ENCODE data around the gene WDR38.
"Not testable (repeated sequence)": the region's sequence is repeated elsewhere in the genome, so short reads cannot be mapped to it uniquely, and the experiment has no call there.

Gene WDR38

DNA sequence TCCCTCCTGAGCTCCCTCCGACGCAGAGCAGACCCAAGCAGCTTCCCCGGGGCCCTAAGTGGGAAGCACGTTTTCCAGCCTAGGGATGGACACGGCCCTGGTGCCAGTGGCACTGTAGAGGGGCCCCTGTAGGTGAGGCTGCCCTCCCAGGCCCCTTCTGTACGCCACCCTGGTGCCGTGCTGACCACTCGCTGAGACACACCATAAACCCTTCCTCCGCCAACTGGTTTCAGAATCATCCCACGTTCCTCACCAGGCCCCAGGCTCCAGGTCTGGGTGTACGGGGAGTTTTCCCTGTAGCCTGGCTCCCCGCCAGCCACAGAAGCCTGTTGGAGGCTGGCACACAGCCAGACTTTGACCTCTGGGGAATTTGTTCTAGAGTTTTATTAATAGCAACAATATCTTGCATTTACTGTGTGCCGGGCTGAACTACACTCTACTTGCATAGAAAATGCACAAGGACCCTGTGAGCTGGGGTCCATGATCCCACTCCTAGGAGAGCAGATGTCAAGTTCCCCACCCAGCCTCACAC lies 18.2 kb upstream of the WDR38 start:
- no peak for DNase-seq

DNA sequence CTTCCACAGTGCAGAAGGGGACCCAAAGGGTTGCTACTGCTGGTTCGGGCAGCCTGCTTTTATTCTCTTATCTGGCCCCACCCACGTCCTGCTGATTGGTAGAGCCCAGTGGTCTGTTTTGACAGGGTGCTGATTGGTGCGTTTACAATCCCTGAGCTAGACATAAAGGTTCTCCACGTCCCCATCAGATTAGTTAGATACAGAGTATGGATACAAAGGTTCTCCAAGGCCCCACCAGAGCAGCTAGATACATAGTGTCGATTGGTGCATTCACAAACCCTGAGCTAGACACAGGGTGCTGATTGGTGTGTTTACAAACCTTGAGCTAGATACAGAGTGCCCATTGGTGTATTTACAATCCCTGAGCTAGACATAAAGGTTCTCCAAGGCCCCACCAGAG lies 15.1 kb upstream of the WDR38 start:
- DNase-seq, result not testable (repeated sequence)

DNA sequence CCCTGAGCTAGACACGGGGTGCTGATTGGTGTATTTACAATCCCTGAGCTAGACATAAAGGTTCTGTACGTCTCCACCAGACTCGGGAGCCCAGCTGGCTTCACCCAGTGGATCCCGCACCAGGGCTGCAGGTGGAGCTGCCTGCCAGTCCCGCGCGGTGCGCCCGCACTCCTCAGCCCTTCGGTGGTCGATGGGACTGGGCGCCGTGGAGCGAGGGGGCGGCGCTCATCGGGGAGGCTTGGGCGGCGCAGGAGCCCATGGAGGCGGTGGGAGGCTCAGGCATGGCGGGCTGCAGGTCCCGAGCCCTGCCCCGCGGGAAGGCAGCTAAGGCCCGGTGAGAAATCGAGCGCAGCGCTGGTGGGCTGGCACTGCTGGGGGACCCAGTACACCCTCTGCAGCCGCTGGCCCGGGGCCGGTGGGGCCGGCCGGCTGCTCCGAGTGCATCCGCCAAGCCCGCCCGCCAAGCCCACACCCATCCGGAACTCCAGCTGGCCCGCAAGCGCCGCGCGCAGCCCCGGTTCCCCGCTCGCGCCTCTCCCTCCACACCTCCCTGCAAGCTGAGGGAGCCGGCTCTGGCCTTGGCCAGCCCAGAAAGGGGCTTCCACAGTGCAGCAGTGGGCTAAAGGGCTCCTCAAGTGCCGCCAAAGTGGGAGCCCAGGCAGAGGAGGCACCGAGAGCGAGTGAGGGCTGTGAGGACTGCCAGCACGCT lies 14.5 kb upstream of the WDR38 start:
- not testable (repeated sequence) for DNase-seq

DNA sequence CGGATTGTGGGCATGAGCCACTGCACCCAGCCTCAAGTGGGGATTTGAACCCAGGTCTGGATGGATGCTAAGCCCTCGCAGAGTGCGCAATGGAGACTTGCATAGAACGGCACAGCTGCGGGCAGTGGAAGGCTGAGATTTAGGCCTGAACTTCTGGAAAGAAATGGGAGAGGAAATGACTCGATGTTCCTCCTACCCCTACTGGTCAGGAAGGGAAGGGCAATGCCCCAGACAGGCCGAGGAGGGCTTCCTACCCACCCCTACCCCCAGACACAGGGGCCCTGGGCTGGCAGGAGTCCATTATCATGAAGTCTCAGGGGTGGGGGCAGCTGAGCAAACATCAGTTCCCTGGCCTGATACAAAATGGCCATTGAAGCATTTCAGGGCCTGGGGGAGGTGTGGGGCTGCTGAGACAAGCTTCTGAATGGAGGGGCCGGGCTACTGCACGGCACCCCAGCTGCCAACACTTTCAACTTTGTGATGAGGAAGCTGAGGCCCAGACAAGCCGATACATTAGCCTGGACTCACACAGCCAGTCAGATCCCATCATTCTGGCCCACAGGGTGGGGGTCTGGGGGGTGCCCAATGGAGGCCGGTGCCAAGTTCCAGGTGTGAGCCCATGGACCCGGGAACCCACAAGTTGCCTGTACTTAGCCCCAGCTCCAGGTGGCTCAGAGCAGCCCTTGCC lies 13.5 kb upstream of the WDR38 start:
- no peak for DNase-seq

DNA sequence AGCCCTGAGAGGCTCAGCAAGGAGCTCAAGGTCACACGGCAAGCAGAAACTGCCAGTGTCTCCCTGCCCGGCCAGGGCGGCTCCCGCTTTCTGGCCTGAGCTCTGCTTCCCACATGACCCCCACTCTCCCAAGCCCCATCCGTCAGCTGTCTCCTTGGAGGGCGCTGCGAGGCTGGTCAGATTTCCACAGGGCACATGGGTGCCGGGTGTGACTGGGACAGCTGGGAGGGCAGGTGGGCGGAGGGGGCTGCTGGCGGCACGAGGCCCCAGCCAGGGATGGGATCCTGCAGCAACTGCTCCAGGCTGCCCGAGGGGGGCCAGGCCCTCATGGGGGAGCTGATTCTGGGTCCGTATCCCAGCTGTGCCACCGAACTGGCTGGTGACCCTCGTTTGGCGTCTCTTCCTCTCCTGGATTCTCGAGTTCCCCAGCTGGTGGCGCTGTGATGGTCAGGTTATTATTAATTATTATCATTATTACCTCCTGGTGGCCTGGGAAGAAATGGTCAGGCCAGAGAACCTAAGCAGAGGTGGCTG lies 12.9 kb upstream of the WDR38 start:
- no peak for DNase-seq

DNA sequence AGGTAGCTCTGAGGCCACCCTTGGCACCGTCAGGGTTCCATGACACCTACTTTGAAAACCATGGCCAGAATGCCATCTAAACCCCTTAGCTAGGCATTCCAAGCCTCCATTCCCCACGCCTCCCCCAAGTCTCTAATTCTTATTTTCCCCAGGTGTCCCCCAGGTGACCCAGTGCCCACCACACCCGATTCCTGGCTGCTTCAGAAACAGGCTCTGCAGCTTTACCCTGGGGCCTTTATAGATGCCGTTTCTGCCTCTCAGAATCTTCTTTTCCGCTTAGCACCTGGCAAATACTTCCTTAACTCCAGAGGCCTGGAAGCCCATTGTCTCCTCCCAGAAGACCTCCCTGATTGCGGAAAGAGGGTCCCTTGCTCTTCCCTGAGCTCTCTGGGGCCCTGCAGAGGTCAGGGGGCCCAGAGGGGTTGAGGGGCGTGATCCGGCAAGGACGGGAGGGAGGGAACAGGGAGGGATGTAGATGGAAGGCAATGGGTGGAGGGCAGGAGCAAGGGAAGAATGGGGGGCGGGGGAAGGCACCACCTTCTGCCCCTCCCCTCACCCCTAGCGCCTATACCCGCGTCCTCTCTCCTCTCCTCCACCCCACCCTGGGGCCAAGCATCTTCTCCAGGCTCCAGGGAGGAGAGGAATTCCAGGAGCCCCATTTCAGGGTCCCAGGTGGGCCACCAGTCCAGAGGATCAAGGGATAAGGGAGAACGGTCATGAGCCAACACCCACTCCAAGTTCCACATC lies 12.0 kb upstream of the WDR38 start:
- DNase-seq, result no peak

DNA sequence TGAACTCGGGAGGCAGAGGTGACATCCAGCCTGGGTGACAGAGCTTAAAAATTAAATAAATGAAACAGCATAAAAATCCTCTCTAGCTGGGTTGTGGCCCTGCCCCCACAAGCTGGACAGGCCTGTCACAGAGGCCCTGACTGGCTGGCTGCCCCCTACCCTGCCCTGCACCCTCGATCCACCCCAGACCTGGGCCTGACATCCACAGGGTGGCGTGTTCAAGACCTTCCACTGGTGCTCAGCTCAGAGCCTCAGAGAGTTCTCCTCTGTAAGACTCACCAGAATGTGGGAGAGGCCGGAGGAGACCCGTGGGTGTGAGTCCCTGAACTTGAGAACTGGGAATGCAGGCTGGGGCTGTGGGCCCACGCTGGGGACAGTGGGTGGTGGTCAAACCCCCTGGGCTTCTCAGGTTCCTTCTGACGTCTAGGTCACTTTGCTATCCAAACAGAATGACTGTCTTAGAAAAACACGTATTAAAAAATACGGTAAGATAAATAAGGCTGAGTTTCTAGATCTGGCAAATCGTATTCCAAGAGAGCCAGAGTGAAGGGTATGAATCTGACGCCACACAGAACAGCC lies 9.7 kb upstream of the WDR38 start:
- no peak for DNase-seq

DNA sequence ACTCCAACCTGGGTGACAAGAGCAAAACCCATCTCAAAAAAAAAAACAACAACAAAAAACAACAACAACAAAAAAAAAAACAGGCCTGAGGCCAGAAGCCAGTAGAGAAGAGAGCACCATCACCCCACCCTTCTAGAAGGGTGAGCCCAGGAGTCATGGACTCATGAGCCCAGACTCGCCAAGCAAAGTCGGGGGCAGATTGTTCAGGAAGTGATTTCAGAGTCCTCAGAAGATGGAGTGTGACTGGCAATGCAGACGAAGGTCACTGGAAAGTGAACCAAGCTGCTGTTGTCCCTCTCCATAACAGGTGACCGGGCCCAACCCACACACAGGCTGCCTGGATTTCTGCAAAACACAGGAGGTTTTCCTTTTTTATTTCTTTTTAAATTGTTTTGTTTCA lies 9.0 kb upstream of the WDR38 start:
- DNase-seq, result no peak

DNA sequence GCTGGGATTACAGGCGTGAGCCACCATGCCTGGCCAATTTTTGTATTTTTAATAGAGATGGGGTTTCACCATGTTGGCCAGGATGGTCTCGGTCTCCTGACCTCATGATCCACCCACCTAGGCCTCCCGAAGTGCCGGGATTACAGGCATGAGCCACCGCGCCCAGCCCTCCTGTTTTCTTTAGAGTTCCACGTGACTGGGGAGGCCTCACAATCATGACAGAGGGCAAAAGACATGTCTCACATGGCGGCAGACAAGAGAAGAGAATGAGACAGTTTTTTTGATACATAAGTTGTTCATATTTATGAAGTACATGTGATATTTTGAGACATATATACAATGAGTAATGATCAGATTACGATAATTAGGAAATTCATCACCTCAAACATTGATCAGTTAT lies 6.8 kb upstream of the WDR38 start:
- not testable (repeated sequence) for DNase-seq

DNA sequence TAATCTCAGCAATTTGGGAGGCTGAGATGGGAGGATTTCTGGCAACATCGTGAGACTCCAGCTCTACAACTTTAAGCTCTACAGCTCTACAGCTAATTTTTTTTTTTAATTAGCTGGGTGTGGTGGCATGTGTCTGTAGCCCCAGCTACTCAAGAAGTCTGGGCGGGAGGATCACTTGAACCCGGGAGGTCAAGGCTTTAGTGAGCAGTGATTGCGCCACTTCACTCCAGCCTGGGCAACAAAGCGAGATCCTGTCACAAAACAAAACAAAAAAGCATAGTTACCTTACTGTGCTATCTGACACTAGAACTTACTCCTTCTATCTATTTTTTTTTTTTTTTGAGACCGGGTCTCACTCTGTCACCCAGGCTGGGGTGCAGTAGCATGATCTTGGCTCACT lies 6.3 kb upstream of the WDR38 start:
- DNase-seq, result no peak

DNA sequence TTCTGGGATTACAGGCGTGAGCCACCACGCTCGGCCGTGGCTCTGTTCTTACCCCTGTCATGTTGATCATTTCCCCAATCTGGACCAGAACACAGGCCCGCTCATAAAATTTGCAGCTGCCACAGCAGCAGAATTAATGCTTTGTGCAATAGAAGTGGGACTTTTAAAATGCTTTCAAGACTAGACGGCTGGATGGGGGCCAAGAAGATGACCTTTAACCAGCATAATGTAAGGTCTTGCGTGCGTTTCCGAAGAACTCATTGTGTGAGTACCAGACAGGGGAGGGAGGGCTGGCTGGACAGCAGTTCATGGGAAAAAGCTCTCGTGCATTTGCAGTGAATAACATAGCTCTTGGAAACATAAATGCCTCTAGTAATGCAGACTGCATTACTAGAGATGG lies 3.5 kb upstream of the WDR38 start:
- DNase-seq, result no peak

DNA sequence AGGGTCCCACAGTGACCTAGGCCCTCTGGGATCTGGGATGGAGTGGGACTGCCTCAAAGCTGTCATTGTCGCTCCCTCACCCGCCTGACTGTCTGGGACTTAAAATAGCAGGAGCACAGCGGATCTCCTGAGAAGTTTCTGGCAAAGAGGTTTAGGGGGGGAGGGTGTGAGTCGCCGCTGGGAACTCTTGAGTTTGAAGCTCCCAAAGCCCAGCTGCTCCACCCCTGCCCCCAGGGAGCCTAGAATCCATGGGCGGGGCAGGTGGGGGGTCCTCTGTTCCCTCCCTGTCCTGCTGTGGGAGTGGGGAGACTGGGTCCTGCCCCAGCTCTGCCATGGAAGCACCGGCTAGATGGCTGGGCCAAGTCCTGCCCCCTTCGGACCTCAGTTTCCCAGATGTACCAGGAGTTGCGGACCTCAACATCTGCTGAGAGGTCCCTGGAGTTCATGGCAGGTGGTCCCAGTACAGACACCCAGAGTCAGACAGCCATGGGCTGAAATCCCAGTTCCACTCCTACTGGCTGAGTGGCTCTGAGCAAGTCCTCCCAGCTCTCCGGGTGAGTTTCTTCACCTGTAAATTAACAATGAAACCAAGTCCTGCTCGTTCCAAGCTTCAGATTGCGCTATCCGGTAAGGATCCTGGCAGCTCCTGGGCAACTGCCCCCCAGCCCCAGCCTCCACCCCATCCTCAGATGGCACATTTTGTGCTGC lies 985 bp upstream of the WDR38 start:
- DNase-seq, result no peak

DNA sequence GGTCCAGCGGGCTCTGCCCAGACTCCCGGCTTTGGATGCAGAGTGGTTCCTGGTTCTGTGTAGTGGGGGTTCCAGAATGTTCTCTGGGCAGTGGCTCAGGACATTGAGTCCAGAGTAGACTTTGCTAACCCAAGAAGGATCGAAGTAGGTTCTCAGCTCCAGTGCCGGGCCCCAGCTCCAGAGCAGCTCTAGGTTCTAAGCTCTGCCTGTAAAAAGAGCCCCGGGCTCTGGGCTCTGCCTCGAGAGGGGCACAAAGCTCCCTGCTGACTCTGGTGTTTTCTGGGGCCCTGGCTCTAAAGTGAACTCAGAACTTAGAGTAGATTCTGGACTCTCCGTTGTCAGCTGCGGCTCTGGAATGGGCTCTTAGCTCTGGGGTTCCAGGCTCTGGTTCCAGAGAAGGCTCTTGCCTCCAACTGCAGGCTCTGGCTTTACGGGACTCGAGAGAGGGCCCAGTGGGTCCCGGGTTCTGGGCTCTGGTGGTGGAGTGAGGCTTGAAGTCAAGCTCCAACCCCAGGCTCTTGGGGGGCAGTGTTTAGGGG lies 414 bp downstream of the WDR38 start:
- no peak for DNase-seq

DNA sequence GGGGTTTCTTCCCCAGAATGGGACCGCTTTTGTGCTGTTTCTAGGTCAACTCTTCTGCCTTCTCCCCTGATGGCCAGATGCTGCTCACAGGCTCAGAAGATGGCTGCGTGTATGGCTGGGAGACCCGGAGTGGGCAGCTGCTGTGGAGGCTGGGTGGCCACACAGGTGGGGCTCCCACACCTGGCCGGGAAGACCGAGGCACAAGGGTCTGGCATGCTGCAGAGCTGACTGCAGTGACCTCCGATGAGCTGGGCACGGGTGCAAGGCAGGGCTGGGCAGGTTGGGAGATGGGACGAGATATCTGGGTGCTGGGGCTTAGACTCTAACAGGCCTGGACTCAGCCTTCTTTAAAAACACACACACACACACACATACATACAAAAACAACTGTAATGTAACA lies 901 bp downstream of the WDR38 start:
- no peak for DNase-seq

DNA sequence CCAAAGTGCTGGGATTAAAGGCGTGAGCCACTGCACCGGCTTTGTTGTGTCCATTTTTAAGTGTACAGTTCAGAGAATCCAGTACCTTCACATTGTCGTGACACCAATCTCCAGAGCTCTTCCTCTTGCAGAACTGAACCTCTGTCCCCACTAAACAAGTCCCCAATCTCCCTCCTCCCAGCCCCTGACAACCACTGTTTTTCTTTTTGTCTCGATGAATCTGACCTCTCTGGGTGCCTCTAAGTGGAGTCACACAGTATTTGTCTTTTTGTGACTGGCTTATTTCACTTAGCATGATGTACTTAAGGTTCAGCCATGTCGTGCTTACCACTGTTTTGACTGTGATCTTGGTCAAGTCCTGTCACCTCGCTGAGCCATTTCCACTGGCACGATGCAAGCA lies 1.6 kb downstream of the WDR38 start:
- DNase-seq, result no peak

DNA sequence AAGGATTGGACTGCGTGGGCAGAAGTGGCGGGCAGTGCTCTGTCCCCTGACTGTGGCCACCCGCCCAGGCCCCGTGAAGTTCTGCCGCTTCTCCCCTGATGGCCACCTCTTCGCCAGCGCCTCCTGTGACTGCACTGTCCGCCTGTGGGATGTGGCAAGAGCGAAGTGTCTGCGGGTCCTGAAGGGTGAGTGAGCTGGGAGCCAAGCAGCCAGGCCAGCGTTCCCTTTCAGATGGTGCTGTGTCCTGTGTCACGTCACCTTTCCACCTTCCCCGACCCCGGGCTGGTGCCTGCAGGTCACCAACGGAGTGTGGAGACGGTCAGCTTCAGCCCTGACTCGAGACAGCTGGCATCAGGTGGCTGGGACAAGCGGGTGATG lies 2.3 kb downstream of the WDR38 start:
- DNase-seq, result no peak

DNA sequence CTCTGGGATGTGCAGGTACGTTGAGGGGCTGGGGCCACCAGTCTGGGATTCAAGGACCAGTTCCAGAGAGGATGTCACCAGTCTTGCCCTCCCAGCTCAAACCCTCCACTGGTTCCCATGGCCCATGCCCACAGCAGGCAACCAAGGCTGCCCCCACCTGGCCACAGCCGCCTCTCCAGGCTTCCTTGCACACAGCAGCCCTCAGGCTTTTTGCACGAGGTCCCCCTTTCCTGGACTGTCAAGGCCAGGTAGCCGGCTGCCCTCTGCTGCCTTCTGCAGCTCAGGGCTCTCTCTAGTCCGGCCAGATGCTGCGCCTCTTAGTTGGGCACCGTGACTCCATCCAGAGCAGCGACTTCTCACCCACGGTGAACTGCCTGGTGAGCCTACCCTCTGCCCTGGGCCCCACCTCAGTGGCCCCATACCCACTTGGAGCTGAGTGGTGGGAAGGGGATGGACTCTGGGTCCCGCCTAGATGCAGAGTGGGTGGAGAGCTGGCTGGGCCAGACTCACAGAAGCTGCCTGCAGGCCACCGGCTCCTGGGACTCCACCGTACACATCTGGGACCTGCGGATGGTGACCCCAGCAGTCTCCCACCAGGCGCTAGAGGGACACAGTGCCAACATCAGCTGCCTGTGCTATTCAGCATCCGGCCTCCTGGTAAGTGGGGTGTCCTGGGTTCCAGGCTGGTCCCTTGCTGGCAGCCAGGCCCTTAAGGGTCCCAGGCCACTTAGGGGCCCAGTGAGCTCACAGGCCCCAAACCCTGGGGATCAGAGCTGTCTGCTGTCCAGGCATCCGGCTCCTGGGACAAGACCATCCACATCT lies 2.9 kb downstream of the WDR38 start:
- no peak for DNase-seq

DNA sequence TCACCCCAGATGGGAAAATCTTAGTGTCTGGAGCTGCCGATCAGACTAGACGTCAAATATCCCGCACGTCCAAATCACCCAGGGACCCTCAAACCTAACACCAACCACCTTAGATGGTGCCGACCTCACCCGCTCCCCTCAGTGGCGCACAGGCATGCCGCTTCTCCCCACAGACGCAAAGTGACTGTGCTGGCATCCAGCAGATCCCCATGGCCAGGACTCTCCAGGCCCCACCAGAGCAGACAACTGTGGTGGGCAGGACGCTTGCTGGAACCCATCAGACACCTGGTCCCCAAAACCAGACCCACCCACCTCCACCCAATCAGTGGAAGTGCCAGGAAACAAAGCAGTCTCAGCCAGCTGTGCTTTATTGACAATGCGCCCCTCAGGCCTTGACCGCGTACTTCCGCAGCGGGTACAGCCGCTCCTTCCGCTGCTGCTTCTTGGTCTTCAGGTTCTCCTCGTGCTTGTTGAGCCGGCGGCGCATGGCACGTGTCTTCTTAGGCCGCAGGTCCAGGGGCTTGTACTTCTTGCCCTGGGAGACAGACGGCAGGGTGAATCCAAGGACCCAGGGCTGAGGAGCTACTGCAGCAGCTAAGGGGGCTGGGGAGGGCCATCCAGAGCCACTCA lies 4.4 kb downstream of the WDR38 start:
- DNase-seq, result no peak

DNA sequence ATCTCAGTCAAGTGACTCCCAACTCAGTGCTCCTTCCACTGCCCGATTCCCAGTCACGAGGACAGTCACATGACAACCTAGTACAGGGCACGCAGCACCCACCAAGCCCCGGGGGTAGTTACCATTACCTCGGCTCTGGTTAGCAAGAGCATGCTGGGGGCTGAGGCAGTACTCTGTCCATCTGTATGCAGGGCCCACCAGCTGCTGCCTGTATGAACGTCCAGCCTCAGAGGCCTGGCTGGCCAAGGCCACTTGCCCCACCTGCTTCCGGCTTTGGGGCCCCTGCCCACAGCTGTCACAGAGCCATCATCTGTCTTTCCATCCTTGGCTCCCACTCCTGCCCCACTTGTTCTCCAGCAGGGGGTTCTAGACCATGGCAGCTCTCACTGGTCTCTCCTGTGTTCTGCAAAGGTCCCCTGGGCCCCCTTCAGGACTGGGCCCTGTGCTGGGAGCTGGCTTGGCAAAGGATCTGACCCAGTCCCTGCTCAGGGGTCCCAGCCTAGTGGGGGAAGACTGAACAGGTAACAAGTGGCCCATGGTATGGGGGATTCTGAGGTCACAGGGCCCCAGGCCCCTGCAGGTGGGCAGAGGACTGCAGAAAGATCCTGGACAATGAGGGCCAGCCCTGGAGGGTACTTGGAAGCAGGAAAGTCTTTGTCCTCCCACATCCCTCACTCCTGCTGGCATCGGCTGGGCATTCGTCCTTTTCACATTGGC lies 5.2 kb downstream of the WDR38 start:
- no peak for DNase-seq

All from SIG-M5 (cell line).